IPS-15b (cell line): ENCODE data around the gene PODNL1.

Source experiments
- H3K27me3 ChIP-seq: one replicate; pipeline ENCODE4 v1.6.1; 2013; ENCODE audit warnings: low read length; ENCODE audit not compliant: control insufficient read depth, insufficient read depth
- H3K36me3 ChIP-seq: one replicate; pipeline ENCODE4 v1.6.1; 2013; ENCODE audit warnings: low read length; ENCODE audit not compliant: control insufficient read depth, insufficient read depth
- H3K4me1 ChIP-seq: one replicate; pipeline ENCODE4 v1.6.1; 2013; ENCODE audit warnings: mild to moderate bottlenecking, low read length; ENCODE audit not compliant: control insufficient read depth, insufficient read depth
- H3K4me3 ChIP-seq: one replicate; pipeline ENCODE4 v1.5.1; 2013; ENCODE audit warnings: low read depth, low read length
- H3K9ac ChIP-seq: one replicate; pipeline ENCODE4 v1.6.1; 2013; ENCODE audit warnings: low read depth, mild to moderate bottlenecking, low read length
- H3K9me3 ChIP-seq: one replicate; pipeline ENCODE4 v1.6.1; 2013; ENCODE audit warnings: mild to moderate bottlenecking, low read length; ENCODE audit not compliant: control insufficient read depth, insufficient read depth

The PODNL1 gene

GRCh38 chr19:13881692-13882418 lies 56.4 kb downstream of the PODNL1 start:
- H3K27me3 ChIP-seq = peaks cover 4% of the 10 kb centered on the region
- H3K4me1 ChIP-seq = peaks cover 10% of the 10 kb centered on the region
- H3K9me3 ChIP-seq = no peaks in the 10 kb centered on the region
- H3K36me3 ChIP-seq = no peaks in the 10 kb centered on the region
- H3K4me3 ChIP-seq = no peak overlapping the region
- H3K9ac ChIP-seq = no peak overlapping the region

- Histone ChIP-seq H3K9me3 (no peaks in the 10 kb centered on the region), H3K36me3 (no peaks in the 10 kb centered on the region), H3K4me3 (no peak overlapping the region), H3K27me3 (peaks cover 4% of the 10 kb centered on the region), H3K4me1 (peaks cover 10% of the 10 kb centered on the region), H3K9ac (no peak overlapping the region)
These were observed 56.9 kb downstream of the PODNL1 start for GRCh38 chr19:13881251-13881691.
